ENCODE measurements around the gene LRRC38.
A peak's percentile ranks its signal among the peaks of the same experiment; 100 is the strongest.
"Not testable (repeated sequence)": the region's sequence is repeated elsewhere in the genome, so short reads cannot be mapped to it uniquely, and the experiment has no call there.

The LRRC38 gene

GRCh38 chr1:13435458-13435857 lies 78.3 kb downstream of the LRRC38 start:
- no peak for DNase-seq (ENCODE audit: extremely low spot score)
- CTCF ChIA-PET = interaction anchor here (0.6 to 0.7 kb wide), 2 partner anchors 21 to 323 kb away, joined by 3 to 5 read pairs; no protein-coding TSS in a partner anchor
- POLR2A ChIA-PET = no interaction called here
- TF ChIP-seq PKNOX1 (IDR thresholded peaks at IDR 0.05) = peak; percentile 62
- no peak for TF ChIP-seq LEF1 (IDR thresholded peaks at IDR 0.05; ENCODE audit: borderline replicate concordance)

- DNase-seq (ENCODE audit: extremely low spot score); POLR2A ChIA-PET; CTCF ChIA-PET: not testable (repeated sequence)
These were observed 80.0 kb downstream of the LRRC38 start for GRCh38 chr1:13433694-13434358.

- POLR2A ChIA-PET = no interaction called here
- no peak for DNase-seq (ENCODE audit: extremely low spot score)
- TF ChIP-seq ZNF384 (IDR thresholded peaks at IDR 0.05) = no peak
- no peak for TF ChIP-seq FOXK2 (IDR thresholded peaks at IDR 0.05)
- TF ChIP-seq FOXM1 (IDR thresholded peaks at IDR 0.05; ENCODE audit: borderline replicate concordance) = no peak
- TF ChIP-seq NFRKB (IDR thresholded peaks at IDR 0.05) = no peak
- TF ChIP-seq HDGF (IDR thresholded peaks at IDR 0.05; ENCODE audit: borderline replicate concordance) = no peak
- no peak for TF ChIP-seq FOXA1 (IDR thresholded peaks at IDR 0.05)
- no peak for TF ChIP-seq BHLHE40 (IDR thresholded peaks at IDR 0.05; ENCODE audit: borderline replicate concordance)
- TF ChIP-seq SP1 (IDR thresholded peaks at IDR 0.05) = no peak
- no peak for TF ChIP-seq L3MBTL2 (conservative IDR thresholded peaks at IDR 0.05)
- CTCF ChIA-PET = no interaction called here
These were observed 81.6 kb downstream of the LRRC38 start for GRCh38 chr1:13432251-13432650.

GRCh38 chr1:13430495-13430894 lies 83.3 kb downstream of the LRRC38 start:
- POLR2A ChIA-PET = no interaction called here
- DNase-seq (ENCODE audit: extremely low spot score) = no peak
- TF ChIP-seq ARNT (IDR thresholded peaks at IDR 0.05) (no peak), FOXM1 (IDR thresholded peaks at IDR 0.05; ENCODE audit: borderline replicate concordance) (no peak), HDGF (IDR thresholded peaks at IDR 0.05; ENCODE audit: borderline replicate concordance) (no peak), PKNOX1 (IDR thresholded peaks at IDR 0.05) (no peak), LEF1 (IDR thresholded peaks at IDR 0.05; ENCODE audit: borderline replicate concordance) (no peak), NFRKB (IDR thresholded peaks at IDR 0.05) (no peak)
- CTCF ChIA-PET = no interaction called here

All from HEK293T (cell line).